GF-D8 (cell line): ENCODE data around the gene MIS18A.
"Not testable (repeated sequence)": the region's sequence is repeated elsewhere in the genome, so short reads cannot be mapped to it uniquely, and the experiment has no call there.

Source experiments
- DNase-seq: peaks from one replicate; lab custom pipeline; 2025; lab: John Stamatoyannopoulos, UW

Gene MIS18A

DNA sequence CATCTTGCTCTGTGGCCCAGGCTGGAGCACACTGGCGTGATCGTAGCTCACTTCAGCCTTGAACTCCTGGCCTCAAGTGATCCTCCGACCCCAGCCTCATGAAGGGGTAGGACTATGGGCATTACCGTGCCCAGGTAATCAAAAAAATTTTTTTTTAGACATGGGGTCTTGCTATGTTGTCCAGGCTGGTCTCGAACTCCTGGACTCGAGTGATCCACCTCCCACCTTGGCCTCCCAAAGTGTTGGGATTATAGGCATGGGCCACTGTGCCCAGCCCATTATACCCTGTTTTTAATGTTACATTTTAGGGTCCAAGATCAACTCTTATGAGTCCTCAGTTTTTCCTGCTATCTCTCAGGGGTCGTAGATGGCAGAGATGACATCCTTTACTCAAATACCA lies 26.1 kb upstream of the MIS18A start:
- no peak for DNase-seq

GRCh38 chr21:32303385-32303784 lies 24.5 kb upstream of the MIS18A start:
- no peak for DNase-seq

DNA sequence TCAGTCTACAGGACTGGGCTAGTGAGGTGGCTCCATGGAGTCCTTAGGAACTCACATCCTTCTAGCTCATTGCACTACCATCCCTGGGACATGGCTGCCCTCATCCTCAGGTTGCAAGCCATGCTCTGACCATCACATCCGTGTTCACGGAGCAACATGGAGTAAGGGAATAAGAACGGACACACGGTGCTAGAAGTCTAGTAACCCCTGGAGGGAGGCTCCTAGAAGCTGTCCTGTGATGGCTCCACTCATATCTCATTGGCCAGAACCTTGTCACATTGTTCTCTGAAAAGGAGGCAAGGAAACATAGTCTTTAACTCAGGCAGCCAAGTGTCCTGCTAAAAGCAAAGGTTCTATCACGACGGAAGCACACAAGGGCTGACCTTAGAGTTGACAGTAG lies 23.7 kb upstream of the MIS18A start:
- no peak for DNase-seq

GRCh38 chr21:32301596-32301995 lies 22.7 kb upstream of the MIS18A start:
- DNase-seq, result no peak

DNA sequence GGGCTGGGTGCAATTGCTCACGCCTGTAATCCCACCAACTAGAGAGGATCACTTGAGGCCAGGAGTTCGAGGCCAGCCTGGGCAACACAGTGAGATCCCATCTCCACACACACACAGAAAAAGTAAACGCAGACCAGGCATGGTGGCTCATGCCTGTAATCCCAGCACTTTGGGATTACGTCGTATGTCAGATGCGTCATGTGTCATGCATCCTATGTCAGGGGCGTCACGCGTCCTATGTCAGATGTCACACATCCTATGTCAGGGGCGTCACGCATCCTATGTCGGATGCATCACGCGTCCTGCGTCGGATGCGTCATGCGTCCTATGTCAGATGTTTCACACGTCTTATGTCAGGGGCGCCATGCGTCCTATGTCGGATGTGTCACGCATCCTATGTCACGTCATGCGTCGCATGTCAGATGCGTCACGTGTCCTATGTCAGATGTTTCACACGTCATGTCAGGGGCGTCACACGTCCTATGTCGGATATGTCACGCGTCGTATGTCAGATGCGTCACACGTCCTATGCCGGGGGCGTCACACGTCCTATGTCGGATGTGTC lies 21.4 kb upstream of the MIS18A start:
- DNase-seq, result no peak

- no peak for DNase-seq
Measured at GRCh38 chr21:32299695-32300094, 20.8 kb upstream of the MIS18A start.

GRCh38 chr21:32298658-32299081 lies 19.8 kb upstream of the MIS18A start, which contains the start of gene MRAP:
MRAP (plus strand) TSS chr21:32298855; CDS start chr21:32298972, 117 bp downstream.
- no peak for DNase-seq

- no peak for DNase-seq
Measured at GRCh38 chr21:32298148-32298559, 19.3 kb upstream of the MIS18A start.

- DNase-seq, result no peak
Measured at GRCh38 chr21:32297449-32297848, 18.6 kb upstream of the MIS18A start.

DNA sequence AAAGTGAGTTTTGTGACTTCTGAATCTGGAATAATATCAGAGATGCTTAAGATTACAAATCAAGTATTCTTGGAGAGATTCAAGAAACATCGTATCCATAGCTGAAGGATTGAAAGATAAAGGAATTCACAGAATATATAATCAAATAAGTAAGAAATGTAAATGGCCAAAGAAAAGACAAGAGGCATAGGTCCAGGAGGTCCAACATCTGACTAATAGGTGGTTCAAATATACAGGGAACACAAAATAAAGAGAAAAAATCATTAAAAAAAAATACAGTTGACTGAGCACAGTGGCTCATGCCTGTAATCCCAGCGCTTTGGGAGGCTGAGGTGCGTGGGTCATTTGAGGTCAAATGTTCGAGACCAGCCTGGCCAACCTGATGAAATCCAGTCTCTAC lies 6.6 kb upstream of the MIS18A start:
- DNase-seq, result no peak

DNA sequence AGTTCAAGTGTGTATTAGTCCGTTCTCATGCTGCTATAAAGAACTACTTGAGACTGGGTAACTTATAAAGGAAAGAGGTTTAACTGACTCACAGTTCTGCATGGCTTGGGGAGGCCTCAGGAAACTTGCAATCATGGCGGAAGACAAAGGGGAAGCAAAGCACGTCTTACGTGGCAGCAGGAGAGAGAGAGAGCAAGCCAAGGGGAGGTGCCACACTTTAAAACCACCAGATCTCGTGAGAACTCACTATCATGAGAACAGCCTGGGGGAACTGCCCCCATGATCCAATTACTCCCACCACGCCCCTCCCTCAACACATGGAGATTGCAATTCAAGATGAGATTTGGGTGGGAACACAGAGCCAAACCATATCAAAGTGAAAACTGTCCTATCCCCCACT lies 4.1 kb upstream of the MIS18A start:
- DNase-seq, result no peak

DNA sequence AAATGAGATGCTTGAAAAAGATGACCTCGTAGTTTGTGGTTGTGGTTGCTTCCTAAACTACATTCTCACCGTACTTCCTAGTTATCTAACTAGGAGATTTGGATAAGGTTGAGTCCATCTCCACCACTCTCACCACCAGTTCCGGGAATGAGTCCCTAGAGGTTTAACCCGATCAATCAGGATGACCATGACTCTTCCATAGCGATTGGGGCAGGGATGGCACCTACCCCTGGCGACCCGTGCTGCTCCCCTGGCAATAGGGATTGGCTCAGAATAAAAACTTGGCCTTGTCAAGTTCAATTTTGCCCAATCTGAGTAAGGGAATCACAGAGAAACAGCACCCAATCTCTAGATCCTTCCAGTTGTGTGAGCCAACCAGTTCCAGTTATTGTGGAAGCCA lies 2.7 kb upstream of the MIS18A start:
- no peak for DNase-seq

DNA sequence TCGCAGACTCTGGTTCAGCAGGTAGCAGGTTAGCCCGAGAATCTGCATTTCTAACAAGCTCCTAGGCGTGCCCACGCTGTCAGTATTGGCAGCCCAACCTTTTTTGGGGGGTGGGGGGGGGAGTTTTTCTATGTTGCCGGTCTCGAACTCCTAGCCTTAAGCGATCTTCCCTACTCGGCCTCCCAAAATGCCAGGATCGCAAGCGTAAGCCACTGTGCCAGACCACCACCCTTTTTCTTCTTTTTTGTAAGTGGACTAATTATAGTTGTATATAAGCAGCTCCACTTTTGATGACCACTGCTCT lies 480 bp upstream of the MIS18A start:
- no peak for DNase-seq

DNA sequence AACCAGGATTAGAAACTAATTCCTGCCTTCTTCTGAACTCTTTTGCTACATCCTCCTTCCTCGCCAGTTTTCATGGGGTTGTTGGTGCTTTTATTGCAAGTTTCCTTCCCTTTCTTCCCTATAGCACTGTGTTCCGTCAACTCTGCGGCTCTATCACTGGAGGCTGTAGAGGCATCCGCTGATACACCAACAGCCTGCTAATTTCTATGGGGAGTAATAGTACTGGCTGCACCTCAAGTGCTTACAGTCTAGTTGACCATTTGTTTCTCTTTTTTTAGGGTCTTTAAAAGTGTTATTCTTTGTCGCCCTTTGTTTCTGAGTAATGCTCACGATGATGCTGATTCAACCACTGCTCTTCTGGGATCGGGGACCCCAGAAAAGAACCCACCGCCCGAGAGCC lies 746 bp downstream of the MIS18A start:
- DNase-seq, result peak; percentile 41

- DNase-seq, result no peak
Measured at GRCh38 chr21:32276671-32277070, 2.2 kb downstream of the MIS18A start.

GRCh38 chr21:32270748-32271147 lies 8.1 kb downstream of the MIS18A start:
- no peak for DNase-seq

GRCh38 chr21:32265321-32265720 lies 13.5 kb downstream of the MIS18A start:
- DNase-seq, result not testable (repeated sequence)

- DNase-seq, result no peak
Measured at GRCh38 chr21:32261929-32262328, 16.9 kb downstream of the MIS18A start.

GRCh38 chr21:32260130-32260529 lies 18.7 kb downstream of the MIS18A start:
- no peak for DNase-seq

DNA sequence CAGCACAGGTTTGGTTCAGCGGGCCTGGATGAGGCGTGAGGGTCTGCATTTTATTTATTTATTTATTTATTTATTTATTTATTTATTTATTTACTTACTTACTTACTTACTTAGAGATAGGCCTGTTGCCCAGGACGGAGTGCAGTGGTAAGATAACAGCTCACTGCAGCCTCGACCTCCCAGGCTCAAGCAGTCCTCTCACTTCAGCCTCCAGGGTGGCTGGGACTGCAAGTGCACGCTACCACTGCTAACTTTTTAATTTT lies 20.1 kb downstream of the MIS18A start:
- DNase-seq, result not testable (repeated sequence)

DNA sequence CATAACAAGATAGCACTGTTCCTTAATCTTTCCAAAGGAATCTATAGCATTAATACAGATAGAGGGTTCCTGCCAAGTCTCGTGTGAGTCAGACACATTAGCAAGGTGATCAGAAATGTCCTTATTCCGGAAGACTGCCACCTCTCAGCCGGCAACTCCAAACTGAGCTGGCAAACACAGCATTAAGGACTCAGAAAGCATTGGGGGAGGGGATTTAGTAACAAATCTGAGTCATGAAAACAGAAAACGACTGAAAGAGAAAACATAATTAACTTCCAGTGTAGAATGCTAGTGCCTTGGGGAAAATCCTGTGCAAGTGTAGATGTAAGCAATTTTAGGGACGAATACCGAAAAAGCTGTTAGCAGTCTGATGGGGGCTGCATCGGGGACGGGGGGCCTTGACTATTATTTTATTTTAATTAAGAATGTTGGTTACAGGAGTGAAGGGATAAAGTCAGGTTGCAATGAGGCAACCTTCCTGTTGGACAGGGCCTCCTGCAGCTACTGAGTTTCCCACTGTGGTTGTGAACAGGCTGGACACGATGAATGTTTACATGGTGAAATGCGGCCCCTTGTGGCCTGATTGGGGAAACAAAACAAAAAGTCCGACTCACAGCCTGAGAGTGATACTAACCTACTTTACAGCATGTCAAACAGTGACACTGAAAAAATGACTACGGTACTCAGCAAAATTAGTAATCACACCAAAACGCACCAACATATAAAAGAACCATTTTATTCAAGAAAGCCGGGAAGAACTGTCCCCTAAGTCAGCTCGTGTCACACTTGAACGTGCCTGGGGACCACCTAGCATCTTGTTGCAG lies 20.7 kb downstream of the MIS18A start:
- DNase-seq, result peak; percentile 10

- no peak for DNase-seq
Measured at GRCh38 chr21:32256873-32257620, 21.8 kb downstream of the MIS18A start.

DNA sequence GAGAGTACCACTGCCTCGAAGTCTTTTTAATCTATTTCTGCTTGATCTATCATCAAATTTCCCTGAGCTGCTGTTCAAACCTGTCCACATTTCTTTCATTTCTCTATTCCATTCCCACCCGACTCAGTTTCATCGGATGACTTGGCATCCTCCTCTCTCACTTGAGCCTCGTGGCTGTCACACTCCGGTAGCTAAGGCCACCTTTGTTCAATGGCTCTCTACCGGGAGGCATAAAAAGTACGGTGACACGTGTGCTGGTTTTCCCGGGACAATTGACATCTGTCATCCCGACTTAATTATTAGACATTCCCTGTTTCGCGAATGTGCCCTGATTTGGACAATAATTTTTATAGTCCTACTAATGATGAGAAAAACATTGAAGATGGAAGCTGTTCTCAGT lies 22.6 kb downstream of the MIS18A start:
- DNase-seq, result no peak
